ENCODE results near the gene GDPD5.
"Not testable (repeated sequence)": the region's sequence is repeated elsewhere in the genome, so short reads cannot be mapped to it uniquely, and the experiment has no call there.

Gene GDPD5

GRCh38 chr11:75424396-75424795 is 101.3 kb downstream of the GDPD5 start:
- no peak for DNase-seq

GRCh38 chr11:75423721-75424120 is 102.0 kb downstream of the GDPD5 start:
- DNase-seq = no peak

GRCh38 chr11:75422248-75423231 is 103.2 kb downstream of the GDPD5 start:
- no peak for DNase-seq

- no peak for DNase-seq
Observed at GRCh38 chr11:75421902-75422247, 103.9 kb downstream of the GDPD5 start.

- no peak for DNase-seq
Observed at GRCh38 chr11:75421035-75421602, 104.6 kb downstream of the GDPD5 start.

- DNase-seq = no peak
Observed at GRCh38 chr11:75420224-75421034, 105.3 kb downstream of the GDPD5 start.

GRCh38 chr11:75413864-75414263 is 111.9 kb downstream of the GDPD5 start:
- peak; percentile 72 for DNase-seq

GRCh38 chr11:75413146-75413545 is 112.6 kb downstream of the GDPD5 start:
- DNase-seq = not testable (repeated sequence)

GRCh38 chr11:75409971-75410370 is 115.8 kb downstream of the GDPD5 start:
- not testable (repeated sequence) for DNase-seq

- DNase-seq = no peak
Observed at GRCh38 chr11:75408957-75409219, 116.9 kb downstream of the GDPD5 start.

GRCh38 chr11:75406338-75406777 is 119.4 kb downstream of the GDPD5 start:
- peak; percentile 76 for DNase-seq

GRCh38 chr11:75403983-75404658 is 121.6 kb downstream of the GDPD5 start:
- no peak for DNase-seq

GRCh38 chr11:75403037-75403436 is 122.7 kb downstream of the GDPD5 start:
- no peak for DNase-seq

- no peak for DNase-seq
Observed at GRCh38 chr11:75402002-75402773, 123.6 kb downstream of the GDPD5 start.

GRCh38 chr11:75400146-75400865 is 125.4 kb downstream of the GDPD5 start:
- DNase-seq = peak; percentile 41

- DNase-seq = peak; percentile 98
Observed at GRCh38 chr11:75399344-75400145, 126.2 kb downstream of the GDPD5 start, which contains the start of gene RPS3. Gene RPS3, plus strand, starts transcription at chr11:75399518. Its CDS starts 30 bp downstream, at chr11:75399548.

- no peak for DNase-seq
Observed at GRCh38 chr11:75398906-75399305, 126.8 kb downstream of the GDPD5 start.

- DNase-seq = no peak
Observed at GRCh38 chr11:75394085-75394840, 131.5 kb downstream of the GDPD5 start.

GRCh38 chr11:75389925-75390324 is 135.8 kb downstream of the GDPD5 start:
- DNase-seq = no peak

- no peak for DNase-seq
Observed at GRCh38 chr11:75389276-75389605, 136.5 kb downstream of the GDPD5 start.

All from hematopoietic multipotent progenitor cell treated with erythropoietin and hydrocortisone succinate and interleukin-3 and kit ligand, for 4 days (in vitro differentiated cells).